Adrenal gland (tissue), 12 donors: Measurements from ENCODE around the gene HEBP1. TPM values are rescaled to one million over a fixed set of nuclear protein-coding genes. Genes with fewer than 3 reads are reported as not detected.

Experiments used
- DNase-seq, 7 donors: peaks; one replicate each; pipeline ENCODE4 v3.0.0-alpha.2; 2019 to 2020
- H3K27ac ChIP-seq, 5 donors: fragments of 200-600 bp; sonication (generic) in 4 of 5; 1 replicate in 3 of 5; 2 replicates in 2 of 5; pipeline versions ENCODE4 v1.5.1 to v1.8.0; 2016 to 2020; ENCODE audit warnings: mild to moderate bottlenecking in 1 of 5
- H3K27me3 ChIP-seq: fragments of 200-600 bp; 2 replicates; pipeline ENCODE4 v1.8.0; 2021
- H3K36me3 ChIP-seq, 2 donors: fragments of 200-600 bp; replicated peaks in 1 of 2; 1 replicate in 1 of 2; 2 replicates in 1 of 2; pipeline versions ENCODE4 v1.5.1 to v1.8.0; 2018 to 2022
- H3K4me1 ChIP-seq, 2 donors: fragments of 200-600 bp; replicated peaks in 1 of 2; 1 replicate in 1 of 2; 2 replicates in 1 of 2; pipeline versions ENCODE4 v1.5.1 to v1.8.0; 2018 to 2021
- H3K4me3 ChIP-seq, 4 donors: fragments of 200-600 bp; sonication (generic) in 3 of 4; one replicate each; pipeline ENCODE4 v1.5.1; 2016 to 2018
- H3K9me3 ChIP-seq, 3 donors: fragments of 200-600 bp; sonication (generic) in 1 of 3; replicated peaks in 1 of 3; 1 replicate in 2 of 3; 2 replicates in 1 of 3; pipeline versions ENCODE4 v1.5.1 to v1.8.0; 2016 to 2021
- CTCF ChIP-seq, 6 experiments: fragments of 450-650 bp in 4 of 6; fragments of 200-600 bp in 2 of 6; sonication (generic) in 1 of 6; IDR thresholded peaks; 1 replicate in 5 of 6; 2 replicates in 1 of 6; pipeline versions ENCODE4 v1.5.1 to v1.8.0; 2016 to 2021; ENCODE audit warnings: antibody characterized with exemption in 6 of 6, mild to moderate bottlenecking in 2 of 6, moderate library complexity in 1 of 6
- POLR2A ChIP-seq, 2 donors: fragments of 450-650 bp; IDR thresholded peaks; one replicate each; pipeline ENCODE4 v1.6.1; 2017; ENCODE audit warnings: antibody characterized with exemption in 2 of 2, mild to moderate bottlenecking in 2 of 2, moderate library complexity in 1 of 2
- WGBS, 4 donors: extraction: QIAGEN DNeasy Blood & Tissue Kit in 2 of 4; methylation state at CpG; one replicate each; pipeline versions ENCODE4 v1.1.5 to v1.1.7; 2013 to 2017; 5-methylcytosine and 5-hydroxymethylcytosine counted together
- intact Hi-C, 2 donors: fragments of 100-400 bp; cut with DNase I; formaldehyde crosslinking; loops; one replicate each; pipeline versions ENCODE4 v1.14.1 to v1.15.0; 2022 to 2023
- polyA plus RNA-seq, 3 donors: library from polyadenylated mRNA; stranded (reverse); fragments of 200-250 nt in 2 of 3; fragments of 350-450 nt in 1 of 3; fragmentation: Illumina TruSeq in 1 of 3; extraction: RNeasy Lipid Tissue Mini Kit (QIAGEN cat#74804) in 1 of 3; gene quantifications; one replicate each; pipeline ENCODE4 v1.2.3, GENCODE V29; 2013 to 2014
- total RNA-seq, 9 donors: library from RNA; depleted of rRNA in 4 of 9; stranded (reverse); fragments of >200 nt in 4 of 9; fragments of 120-200 nt in 1 of 9; fragmentation: NEBNext Ultra II Directional in 1 of 9; extraction: Animal tissue kit (Norgen Biotek cat#: 25700) in 1 of 9; gene quantifications; one replicate each; pipeline versions ENCODE4 v1.1.0 to v1.2.4, GENCODE V29; 2013 to 2023
- donor health status: healthy with polysubstance abuse.
- donor health status: Bipolar disorder and iron deficiency.
- donor health status: DM: yes; HTN: yes; CAD: no.
- donor health status: DM: no; HTN: no; CAD: no.
- donor health status: DM: no; HTN: no; CAD: no.
- donor health status: DM: yes; HTN: yes; CAD: no.

Gene HEBP1
- total and polyA plus RNA-seq, 12 donors: 34.3 to 165 (median 87.5) TPM

GRCh38 chr12:12974211-12974610 is 25.9 kb downstream of the HEBP1 start:
- DNase-seq: no peak
- no peaks in the 10 kb centered on the region for H3K27me3 ChIP-seq
- TF ChIP-seq POLR2A (IDR thresholded peaks at IDR 0.05): no peak
- H3K36me3 ChIP-seq: peaks cover 0 to 41% of the 10 kb centered on the region in 2 donors
- WGBS, 4 donors: 85 to 97% (median 92%) methylated on average over 2 to 4 of the region's 4 CpGs
- no peaks in the 10 kb centered on the region for H3K9me3 ChIP-seq
- no peak overlapping the region for H3K27ac ChIP-seq
- intact Hi-C loops: no loop called here
- H3K4me3 ChIP-seq: no peak overlapping the region
- H3K4me1 ChIP-seq: peaks cover 0 to 9% of the 10 kb centered on the region in 2 donors

GRCh38 chr12:12973019-12973418 is 27.0 kb downstream of the HEBP1 start:
- H3K27ac ChIP-seq: no peak overlapping the region
- intact Hi-C loops: no loop called here
- H3K4me3 ChIP-seq: no peak overlapping the region
- H3K4me1 ChIP-seq: peaks cover 0 to 9% of the 10 kb centered on the region in 2 donors
- no peak for DNase-seq
- peaks cover 0 to 44% of the 10 kb centered on the region in 2 donors for H3K36me3 ChIP-seq
- TF ChIP-seq CTCF (IDR thresholded peaks at IDR 0.05): no peak
- TF ChIP-seq POLR2A (IDR thresholded peaks at IDR 0.05): no peak
- no peaks in the 10 kb centered on the region for H3K9me3 ChIP-seq
- H3K27me3 ChIP-seq: no peaks in the 10 kb centered on the region
- WGBS, 4 donors: 95 to 99% (median 96%) methylated on average over 2 of the region's 2 CpGs

GRCh38 chr12:12965836-12966235 is 34.2 kb downstream of the HEBP1 start:
- DNase-seq: no peak
- Histone ChIP-seq H3K4me1 (no peaks in the 10 kb centered on the region), H3K4me3 (no peak overlapping the region), H3K27ac (no peak overlapping the region), H3K36me3 (peaks cover 0 to 23% of the 10 kb centered on the region in 2 donors), H3K27me3 (no peaks in the 10 kb centered on the region), H3K9me3 (no peaks in the 10 kb centered on the region)
- intact Hi-C loops: no loop called here
- 76 to 88% (median 83%) methylated on average over 4 of the region's 4 CpGs for WGBS, 4 donors
- TF ChIP-seq CTCF (IDR thresholded peaks at IDR 0.05): no peak
- TF ChIP-seq POLR2A (IDR thresholded peaks at IDR 0.05): no peak

- intact Hi-C loops: no loop called here
- Histone ChIP-seq H3K9me3 (no peaks in the 10 kb centered on the region), H3K4me1 (no peaks in the 10 kb centered on the region), H3K27ac (no peak overlapping the region), H3K27me3 (no peaks in the 10 kb centered on the region), H3K36me3 (peaks cover 0 to 18% of the 10 kb centered on the region in 2 donors), H3K4me3 (no peak overlapping the region)
- DNase-seq: no peak
- TF ChIP-seq POLR2A (IDR thresholded peaks at IDR 0.05) (no peak), CTCF (IDR thresholded peaks at IDR 0.05) (no peak)
- 85 to 89% (median 86%) methylated on average over 4 of the region's 4 CpGs for WGBS, 4 donors
Observed at GRCh38 chr12:12964255-12964654, 35.8 kb downstream of the HEBP1 start.

- Histone ChIP-seq H3K4me3 (no peak overlapping the region), H3K4me1 (no peaks in the 10 kb centered on the region), H3K36me3 (no peaks in the 10 kb centered on the region), H3K27ac (no peak overlapping the region), H3K27me3 (no peaks in the 10 kb centered on the region), H3K9me3 (no peaks in the 10 kb centered on the region)
- TF ChIP-seq POLR2A (IDR thresholded peaks at IDR 0.05) (no peak), CTCF (IDR thresholded peaks at IDR 0.05) (no peak)
- intact Hi-C loops: no loop called here
- no peak for DNase-seq
- 75 to 92% (median 84%) methylated on average over 5 of the region's 5 CpGs for WGBS, 4 donors
Observed at GRCh38 chr12:12960639-12961209, 39.3 kb downstream of the HEBP1 start.
